ENCODE results near the gene ERBB4. TPM values are rescaled to one million over a fixed set of nuclear protein-coding genes. Genes with fewer than 3 reads are reported as not detected.

The ERBB4 gene
- total RNA-seq, 6 donors from 2014 or later: 3.3 to 24.2 (median 11.7) TPM

DNA sequence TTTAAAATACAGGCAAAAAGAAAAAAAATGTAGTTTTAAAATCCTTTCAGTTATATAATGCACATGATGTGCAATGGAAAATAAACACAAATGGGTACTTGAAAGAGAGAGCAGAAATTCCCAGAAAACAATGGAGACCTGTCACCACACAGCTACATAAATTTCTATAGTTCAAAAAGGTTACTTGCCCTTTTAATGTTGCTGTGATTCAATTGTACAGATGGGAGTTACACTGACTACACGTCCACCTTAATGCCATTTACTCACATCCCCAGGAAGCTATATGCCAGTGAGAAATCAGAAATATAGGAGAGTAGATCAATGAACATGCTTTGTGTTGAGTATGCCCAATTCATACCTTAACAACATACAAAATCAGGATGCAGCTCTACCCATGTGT is 269.6 kb downstream of the ERBB4 start:
- Histone ChIP-seq H3K36me3 (no peaks in the 10 kb centered on the region), H3K9me3 (no peaks in the 10 kb centered on the region), H3K27me3 (no peaks in the 10 kb centered on the region), H3K27ac (no peak overlapping the region), H3K4me3 (no peak overlapping the region), H3K4me1 (no peaks in the 10 kb centered on the region)
- DNase-seq (no peak), ATAC-seq (ENCODE audit: low FRiP score in 2 of 2) (no peak)
- WGBS, 2 donors: 46 to 52% methylated on average over 1 of the region's 1 CpG
- TF ChIP-seq POLR2AphosphoS5 (IDR thresholded peaks at IDR 0.05): no peak
- no peak for TF ChIP-seq POLR2A (IDR thresholded peaks at IDR 0.05)
- TF ChIP-seq, protein P1, sequence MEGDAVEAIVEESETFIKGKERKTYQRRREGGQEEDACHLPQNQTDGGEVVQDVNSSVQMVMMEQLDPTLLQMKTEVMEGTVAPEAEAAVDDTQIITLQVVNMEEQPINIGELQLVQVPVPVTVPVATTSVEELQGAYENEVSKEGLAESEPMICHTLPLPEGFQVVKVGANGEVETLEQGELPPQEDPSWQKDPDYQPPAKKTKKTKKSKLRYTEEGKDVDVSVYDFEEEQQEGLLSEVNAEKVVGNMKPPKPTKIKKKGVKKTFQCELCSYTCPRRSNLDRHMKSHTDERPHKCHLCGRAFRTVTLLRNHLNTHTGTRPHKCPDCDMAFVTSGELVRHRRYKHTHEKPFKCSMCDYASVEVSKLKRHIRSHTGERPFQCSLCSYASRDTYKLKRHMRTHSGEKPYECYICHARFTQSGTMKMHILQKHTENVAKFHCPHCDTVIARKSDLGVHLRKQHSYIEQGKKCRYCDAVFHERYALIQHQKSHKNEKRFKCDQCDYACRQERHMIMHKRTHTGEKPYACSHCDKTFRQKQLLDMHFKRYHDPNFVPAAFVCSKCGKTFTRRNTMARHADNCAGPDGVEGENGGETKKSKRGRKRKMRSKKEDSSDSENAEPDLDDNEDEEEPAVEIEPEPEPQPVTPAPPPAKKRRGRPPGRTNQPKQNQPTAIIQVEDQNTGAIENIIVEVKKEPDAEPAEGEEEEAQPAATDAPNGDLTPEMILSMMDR (IDR thresholded peaks at IDR 0.05): no peak
- no peak for TF ChIP-seq EP300 (IDR thresholded peaks at IDR 0.05)

DNA sequence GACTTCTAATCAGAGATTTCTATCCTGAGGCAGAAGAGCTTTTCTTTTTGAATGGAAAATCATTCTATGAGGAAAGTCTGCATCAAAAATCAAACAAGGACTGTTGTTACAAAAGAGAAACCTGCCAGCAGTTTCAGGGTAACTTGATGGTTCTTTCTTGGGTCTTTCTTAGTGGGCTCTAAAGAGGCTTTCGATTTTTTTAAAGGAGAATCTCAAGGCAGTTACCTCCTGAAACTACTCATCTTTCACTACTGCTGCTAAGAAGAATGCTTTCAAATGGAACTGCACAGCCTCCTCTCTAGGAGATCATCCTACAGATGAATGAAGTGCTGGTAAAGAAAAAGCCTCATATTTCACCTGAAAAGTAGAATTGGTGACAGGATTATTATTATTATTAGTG is 272.3 kb downstream of the ERBB4 start:
- TF ChIP-seq, protein P1 (IDR thresholded peaks at IDR 0.05): no peak
- TF ChIP-seq EP300 (IDR thresholded peaks at IDR 0.05): no peak
- TF ChIP-seq POLR2AphosphoS5 (IDR thresholded peaks at IDR 0.05): no peak
- TF ChIP-seq POLR2A (IDR thresholded peaks at IDR 0.05): no peak
- 50 to 66% methylated on average over 1 of the region's 1 CpG for WGBS, 2 donors

DNA sequence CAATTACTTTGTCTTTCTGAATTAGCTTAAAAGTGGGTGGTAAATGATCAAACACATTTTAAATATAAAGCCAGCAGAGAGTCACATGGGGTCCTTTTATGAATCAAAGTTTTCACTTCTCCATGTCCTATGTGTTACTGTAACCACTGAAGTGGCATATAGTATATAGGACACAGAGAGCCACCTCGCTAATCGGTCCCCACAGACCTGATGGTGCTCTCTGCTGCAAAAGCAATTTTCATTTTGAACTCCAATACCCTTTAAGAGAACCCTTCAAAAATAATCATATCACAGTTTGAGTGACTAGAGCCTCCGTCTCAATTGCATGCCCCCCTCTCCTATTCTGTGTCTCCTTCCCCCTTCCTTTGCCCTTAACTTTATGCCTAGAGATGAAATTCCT is 272.8 kb downstream of the ERBB4 start:
- Histone ChIP-seq H3K27me3 (no peaks in the 10 kb centered on the region), H3K4me1 (no peaks in the 10 kb centered on the region), H3K36me3 (no peaks in the 10 kb centered on the region), H3K9me3 (no peaks in the 10 kb centered on the region), H3K4me3 (peak overlapping the region in 1 of 4 donors; percentile 0), H3K27ac (no peak overlapping the region)
- DNase-seq (no peak), ATAC-seq (ENCODE audit: low FRiP score in 2 of 2) (no peak)
- 78 to 79% methylated on average over 3 of the region's 3 CpGs for WGBS, 2 donors
- no peak for TF ChIP-seq POLR2AphosphoS5 (IDR thresholded peaks at IDR 0.05)
- TF ChIP-seq, protein P1 (IDR thresholded peaks at IDR 0.05): no peak
- no peak for TF ChIP-seq POLR2A (IDR thresholded peaks at IDR 0.05)
- no peak for TF ChIP-seq EP300 (IDR thresholded peaks at IDR 0.05)

More for the DNA sequence above, 272.3 kb downstream of the ERBB4 start:
- no peaks in the 10 kb centered on the region for H3K9me3 ChIP-seq
- H3K27ac ChIP-seq: no peak overlapping the region
- H3K4me3 ChIP-seq: peak overlapping the region in 1 of 4 donors; percentile 0
- no peak for ATAC-seq (ENCODE audit: low FRiP score in 2 of 2)
- no peaks in the 10 kb centered on the region for H3K4me1 ChIP-seq
- H3K27me3 ChIP-seq: no peaks in the 10 kb centered on the region
- H3K36me3 ChIP-seq: no peaks in the 10 kb centered on the region
- DNase-seq: no peak

DNA sequence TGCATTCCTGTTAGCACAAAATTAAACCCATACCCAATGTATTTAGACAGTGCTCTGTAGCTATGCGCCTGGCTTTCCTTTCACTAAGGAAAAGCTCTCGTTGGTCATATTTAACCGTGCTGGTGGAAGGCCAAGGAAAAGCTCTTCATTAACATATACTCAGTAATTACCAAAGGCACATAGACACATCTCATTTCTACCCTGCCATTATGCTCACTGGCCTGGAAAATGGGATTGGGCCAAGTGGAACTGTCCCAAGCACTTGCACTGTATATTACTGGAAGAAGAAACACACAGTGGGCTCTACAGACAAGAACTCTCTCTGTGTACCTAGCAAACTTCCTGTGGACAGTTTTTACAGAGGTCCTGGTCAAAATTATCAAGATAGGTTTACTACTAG is 274.4 kb downstream of the ERBB4 start:
- ATAC-seq (ENCODE audit: low FRiP score in 2 of 2) (no peak), DNase-seq (no peak)
- Histone ChIP-seq H3K36me3 (no peaks in the 10 kb centered on the region), H3K4me3 (no peak overlapping the region), H3K9me3 (no peaks in the 10 kb centered on the region), H3K4me1 (no peaks in the 10 kb centered on the region), H3K27ac (no peak overlapping the region), H3K27me3 (no peaks in the 10 kb centered on the region)
- WGBS, 2 donors: 93 to 94% methylated on average over 3 of the region's 3 CpGs
- TF ChIP-seq POLR2AphosphoS5 (IDR thresholded peaks at IDR 0.05): no peak
- no peak for TF ChIP-seq POLR2A (IDR thresholded peaks at IDR 0.05)
- TF ChIP-seq, protein P1 (IDR thresholded peaks at IDR 0.05): no peak
- TF ChIP-seq EP300 (IDR thresholded peaks at IDR 0.05): no peak

DNA sequence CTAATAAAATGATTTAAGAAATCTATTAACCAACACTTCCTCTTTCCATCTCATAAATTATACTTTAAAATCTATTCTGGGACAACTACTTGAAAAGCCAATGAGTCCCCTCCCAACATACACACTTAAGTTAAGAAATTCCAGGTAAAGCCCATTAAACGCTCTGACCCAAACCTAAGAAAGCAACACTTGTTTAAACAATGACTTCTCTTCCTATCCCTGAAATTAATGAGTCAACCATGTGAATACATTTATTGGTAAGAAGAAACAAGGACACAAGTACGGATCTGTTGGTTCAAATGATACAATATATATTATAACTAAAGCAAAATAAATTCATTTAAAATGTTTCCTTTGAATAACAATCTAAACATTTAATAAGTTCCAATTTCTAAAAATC is 279.4 kb downstream of the ERBB4 start:
- no peak for ATAC-seq (ENCODE audit: low FRiP score in 2 of 2)

More for the DNA sequence above, 279.4 kb downstream of the ERBB4 start:
- H3K27me3 ChIP-seq: no peaks in the 10 kb centered on the region
- TF ChIP-seq POLR2AphosphoS5 (IDR thresholded peaks at IDR 0.05) (no peak), POLR2A (IDR thresholded peaks at IDR 0.05) (no peak), EP300 (IDR thresholded peaks at IDR 0.05) (no peak)
- TF ChIP-seq, protein P1 (IDR thresholded peaks at IDR 0.05): no peak
- 52 to 70% methylated on average over 2 of the region's 2 CpGs for WGBS, 2 donors
- no peaks in the 10 kb centered on the region for H3K9me3 ChIP-seq
- DNase-seq: no peak
- no peak overlapping the region for H3K4me3 ChIP-seq
- H3K36me3 ChIP-seq: no peaks in the 10 kb centered on the region
- H3K4me1 ChIP-seq: no peaks in the 10 kb centered on the region
- H3K27ac ChIP-seq: no peak overlapping the region
